NB4 (cell line): ENCODE results near the gene ASS1.

Experiments
- DNase-seq: peaks from one replicate; pipeline ENCODE4 v3.0.0; 2010; ENCODE audit warnings: low read depth
- H3K4me3 ChIP-seq: one replicate; pipeline ENCODE4 v1.5.1; 2011; ENCODE audit warnings: mild to moderate bottlenecking, low read depth, low read length, moderate library complexity
- MYC ChIP-seq: IDR thresholded peaks from 2 replicates; pipeline ENCODE4 v1.6.1; 2011; ENCODE audit warnings: low read depth, low read length
- POLR2A ChIP-seq: IDR thresholded peaks from 2 replicates; pipeline ENCODE4 v1.6.1; 2011; ENCODE audit warnings: mild to moderate bottlenecking; ENCODE audit not compliant: insufficient read length; ENCODE audit errors: extremely low read depth
- TF ChIP-seq, protein P1 (sequence below): IDR thresholded peaks from one replicate; pipeline ENCODE4 v1.5.1; 2012; ENCODE audit warnings: low read depth, low read length
- TF ChIP-seq, protein P2 (sequence below): IDR thresholded peaks from 2 replicates; pipeline ENCODE4 v1.6.1; 2011; ENCODE audit warnings: low read depth, low read length

Gene ASS1

DNA sequence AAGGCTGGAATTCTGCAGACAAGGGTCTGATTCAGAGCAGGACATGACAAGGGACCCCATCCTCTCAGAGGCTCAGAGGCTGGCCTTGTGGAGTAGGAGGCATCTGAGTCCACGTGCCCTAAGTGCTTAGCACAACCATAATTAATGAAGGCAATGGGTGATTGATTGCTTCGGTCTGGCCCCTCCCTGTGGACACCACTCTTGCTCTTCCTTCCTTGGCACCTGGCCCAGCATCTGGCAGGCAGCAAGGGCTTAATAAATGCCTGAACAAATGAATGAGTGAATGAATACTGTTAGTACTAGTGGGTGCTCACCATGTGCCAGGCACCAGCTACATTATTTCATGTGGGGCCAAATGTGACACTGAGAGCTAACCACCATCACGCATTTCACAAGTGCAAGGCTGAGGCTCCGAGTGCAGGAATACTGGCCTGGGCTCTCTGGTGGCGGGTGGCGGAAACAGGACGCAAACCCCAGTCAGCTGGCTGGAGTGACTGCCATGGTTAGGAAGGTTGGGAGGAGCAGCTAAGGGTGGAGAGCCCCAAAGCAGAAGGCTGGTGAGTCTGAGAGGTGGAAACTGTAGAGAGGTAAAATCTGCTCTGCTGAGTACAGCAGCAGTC, 53.6 kb downstream of the ASS1 start:
- peak; percentile 21 for DNase-seq
- H3K4me3 ChIP-seq = no peak overlapping the region
- TF ChIP-seq, protein P1, sequence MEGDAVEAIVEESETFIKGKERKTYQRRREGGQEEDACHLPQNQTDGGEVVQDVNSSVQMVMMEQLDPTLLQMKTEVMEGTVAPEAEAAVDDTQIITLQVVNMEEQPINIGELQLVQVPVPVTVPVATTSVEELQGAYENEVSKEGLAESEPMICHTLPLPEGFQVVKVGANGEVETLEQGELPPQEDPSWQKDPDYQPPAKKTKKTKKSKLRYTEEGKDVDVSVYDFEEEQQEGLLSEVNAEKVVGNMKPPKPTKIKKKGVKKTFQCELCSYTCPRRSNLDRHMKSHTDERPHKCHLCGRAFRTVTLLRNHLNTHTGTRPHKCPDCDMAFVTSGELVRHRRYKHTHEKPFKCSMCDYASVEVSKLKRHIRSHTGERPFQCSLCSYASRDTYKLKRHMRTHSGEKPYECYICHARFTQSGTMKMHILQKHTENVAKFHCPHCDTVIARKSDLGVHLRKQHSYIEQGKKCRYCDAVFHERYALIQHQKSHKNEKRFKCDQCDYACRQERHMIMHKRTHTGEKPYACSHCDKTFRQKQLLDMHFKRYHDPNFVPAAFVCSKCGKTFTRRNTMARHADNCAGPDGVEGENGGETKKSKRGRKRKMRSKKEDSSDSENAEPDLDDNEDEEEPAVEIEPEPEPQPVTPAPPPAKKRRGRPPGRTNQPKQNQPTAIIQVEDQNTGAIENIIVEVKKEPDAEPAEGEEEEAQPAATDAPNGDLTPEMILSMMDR = no peak
- no peak for TF ChIP-seq MYC
- TF ChIP-seq, protein P2, sequence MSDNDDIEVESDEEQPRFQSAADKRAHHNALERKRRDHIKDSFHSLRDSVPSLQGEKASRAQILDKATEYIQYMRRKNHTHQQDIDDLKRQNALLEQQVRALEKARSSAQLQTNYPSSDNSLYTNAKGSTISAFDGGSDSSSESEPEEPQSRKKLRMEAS = no peak
- TF ChIP-seq POLR2A = no peak

GRCh38 chr9:130498918-130499698, 54.3 kb downstream of the ASS1 start:
- H3K4me3 ChIP-seq = no peak overlapping the region
- no peak for TF ChIP-seq POLR2A
- DNase-seq = no peak

DNA sequence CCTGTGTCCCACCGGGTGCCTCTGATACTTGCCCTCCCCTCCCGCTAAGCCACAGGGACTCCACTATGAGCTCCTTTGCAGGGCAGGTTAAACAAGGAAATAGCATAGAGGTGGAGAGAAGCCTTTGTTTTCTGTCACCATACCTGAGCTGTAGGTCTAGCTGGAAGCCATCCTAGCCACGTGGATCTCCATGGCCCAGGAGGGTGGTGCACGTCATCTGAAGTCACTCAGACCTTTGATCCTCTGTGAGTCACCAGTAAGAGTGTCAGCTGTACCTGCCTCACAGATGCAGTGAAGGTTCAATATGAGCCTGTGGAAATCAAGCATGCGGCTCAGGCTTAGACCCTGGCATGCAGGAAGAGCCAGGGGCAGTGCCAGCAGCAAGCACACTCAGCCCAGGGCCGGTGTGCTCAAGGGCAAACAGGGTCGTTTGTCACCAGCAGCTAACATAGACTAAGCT, 55.1 kb downstream of the ASS1 start:
- no peak for DNase-seq
- H3K4me3 ChIP-seq = no peak overlapping the region
- TF ChIP-seq, protein P2 = no peak
- no peak for TF ChIP-seq MYC
- TF ChIP-seq, protein P1 = no peak
- no peak for TF ChIP-seq POLR2A

DNA sequence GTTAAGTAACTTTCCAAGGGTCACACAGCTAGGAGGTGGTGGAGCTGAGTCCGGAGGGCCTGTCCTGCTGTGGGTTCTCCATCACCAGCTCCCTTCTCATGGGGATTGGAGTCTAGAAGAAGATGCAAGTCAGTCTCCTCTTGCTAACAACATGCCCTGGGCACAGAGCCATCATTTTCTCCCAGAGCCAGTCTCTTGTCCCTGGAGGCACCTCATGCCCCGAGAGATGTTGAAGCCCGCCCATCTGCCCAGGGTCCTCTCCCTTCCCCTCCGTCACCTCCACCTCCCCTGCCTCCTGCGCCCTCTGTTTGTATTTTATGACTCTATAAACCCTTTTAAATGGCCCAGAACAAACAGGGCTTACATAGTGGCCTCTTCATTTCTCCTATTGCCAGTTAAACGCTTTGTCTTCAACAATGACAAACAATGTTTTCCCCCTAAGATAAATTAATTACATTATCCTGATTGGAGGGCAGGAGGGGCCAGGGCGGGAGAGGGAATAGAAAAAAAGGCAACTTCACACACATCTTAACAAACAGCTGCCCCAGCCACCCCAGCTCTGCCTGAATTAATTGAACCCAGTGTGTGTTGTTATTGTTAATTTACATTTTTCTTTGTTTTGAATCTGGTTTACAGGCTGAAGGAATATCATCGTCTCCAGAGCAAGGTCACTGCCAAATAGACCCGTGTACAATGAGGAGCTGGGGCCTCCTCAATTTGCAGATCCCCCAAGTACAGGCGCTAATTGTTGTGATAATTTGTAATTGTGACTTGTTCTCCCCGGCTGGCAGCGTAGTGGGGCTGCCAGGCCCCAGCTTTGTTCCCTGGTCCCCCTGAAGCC, 55.8 kb downstream of the ASS1 start:
- TF ChIP-seq, protein P2 = no peak
- TF ChIP-seq, protein P1 = no peak
- TF ChIP-seq MYC = no peak
- TF ChIP-seq POLR2A = no peak
- no peak for DNase-seq
- H3K4me3 ChIP-seq = no peak overlapping the region

GRCh38 chr9:130501639-130502038, 56.9 kb downstream of the ASS1 start:
- H3K4me3 ChIP-seq = no peak overlapping the region
- TF ChIP-seq MYC = no peak
- TF ChIP-seq, protein P1 = no peak
- no peak for TF ChIP-seq POLR2A
- TF ChIP-seq, protein P2 = no peak
- peak; percentile 26 for DNase-seq

GRCh38 chr9:130508218-130508617, 63.5 kb downstream of the ASS1 start:
- TF ChIP-seq MYC = no peak
- TF ChIP-seq, protein P2 = no peak
- TF ChIP-seq, protein P1 = no peak
- no peak for TF ChIP-seq POLR2A

More at GRCh38 chr9:130508218-130508617, 63.5 kb downstream of the ASS1 start:
- H3K4me3 ChIP-seq = no peak overlapping the region
- DNase-seq = no peak
